ENCODE measurements around the gene MLPH. TPM values are rescaled to one million over a fixed set of nuclear protein-coding genes. Genes with fewer than 3 reads are reported as not detected.

Gene MLPH
- total and polyA plus RNA-seq, 4 donors = 1.6 to 25.9 (median 22.3) TPM

- TF ChIP-seq HNF4G (IDR thresholded peaks at IDR 0.05) = no peak
- no peak for TF ChIP-seq GABPA (IDR thresholded peaks at IDR 0.05 in 1 of 2, conservative IDR thresholded peaks at IDR 0.05 in 1 of 2)
- TF ChIP-seq FOXA1 (IDR thresholded peaks at IDR 0.05) = no peak
- TF ChIP-seq CTCF (IDR thresholded peaks at IDR 0.05; ENCODE audit: low read depth, low read length, missing input control) = no peak
- no peak for TF ChIP-seq RXRA (IDR thresholded peaks at IDR 0.05)
- TF ChIP-seq JUND (IDR thresholded peaks at IDR 0.05) = no peak
- TF ChIP-seq, protein P1, sequence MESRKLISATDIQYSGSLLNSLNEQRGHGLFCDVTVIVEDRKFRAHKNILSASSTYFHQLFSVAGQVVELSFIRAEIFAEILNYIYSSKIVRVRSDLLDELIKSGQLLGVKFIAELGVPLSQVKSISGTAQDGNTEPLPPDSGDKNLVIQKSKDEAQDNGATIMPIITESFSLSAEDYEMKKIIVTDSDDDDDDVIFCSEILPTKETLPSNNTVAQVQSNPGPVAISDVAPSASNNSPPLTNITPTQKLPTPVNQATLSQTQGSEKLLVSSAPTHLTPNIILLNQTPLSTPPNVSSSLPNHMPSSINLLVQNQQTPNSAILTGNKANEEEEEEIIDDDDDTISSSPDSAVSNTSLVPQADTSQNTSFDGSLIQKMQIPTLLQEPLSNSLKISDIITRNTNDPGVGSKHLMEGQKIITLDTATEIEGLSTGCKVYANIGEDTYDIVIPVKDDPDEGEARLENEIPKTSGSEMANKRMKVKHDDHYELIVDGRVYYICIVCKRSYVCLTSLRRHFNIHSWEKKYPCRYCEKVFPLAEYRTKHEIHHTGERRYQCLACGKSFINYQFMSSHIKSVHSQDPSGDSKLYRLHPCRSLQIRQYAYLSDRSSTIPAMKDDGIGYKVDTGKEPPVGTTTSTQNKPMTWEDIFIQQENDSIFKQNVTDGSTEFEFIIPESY (IDR thresholded peaks at IDR 0.05) = no peak
- Histone ChIP-seq H3K27me3 (ENCODE audit: control insufficient read depth in 4 of 4, insufficient read depth in 4 of 4, low read length in 3 of 4) (no peaks in the 10 kb centered on the region), H3K4me1 (ENCODE audit: control insufficient read depth in 4 of 4, insufficient read depth in 4 of 4, low read length in 3 of 4) (peaks cover 7 to 31% (median 15%) of the 10 kb centered on the region in 4 donors), H3K36me3 (ENCODE audit: control insufficient read depth in 4 of 4, insufficient read depth in 3 of 4, low read depth in 1 of 4, low read length in 3 of 4) (no peaks in the 10 kb centered on the region), H3K9ac (ENCODE audit: low read depth in 1 of 2, low read length in 2 of 2) (no peak overlapping the region), H3K9me3 (ENCODE audit: control insufficient read depth in 4 of 4, low read length in 3 of 4) (no peaks in the 10 kb centered on the region), H3K4me3 (ENCODE audit: low read depth in 1 of 3, low read length in 3 of 3) (no peak overlapping the region), H3K27ac (ENCODE audit: low read depth in 1 of 2, low read length in 2 of 2) (no peak overlapping the region)
- DNase-seq (ENCODE audit: low spot score) = no peak
- 90% methylated on average over 5 of the region's 5 CpGs for WGBS
These were observed 82.0 kb downstream of the MLPH start for GRCh38 chr2:237569041-237569440.

DNA sequence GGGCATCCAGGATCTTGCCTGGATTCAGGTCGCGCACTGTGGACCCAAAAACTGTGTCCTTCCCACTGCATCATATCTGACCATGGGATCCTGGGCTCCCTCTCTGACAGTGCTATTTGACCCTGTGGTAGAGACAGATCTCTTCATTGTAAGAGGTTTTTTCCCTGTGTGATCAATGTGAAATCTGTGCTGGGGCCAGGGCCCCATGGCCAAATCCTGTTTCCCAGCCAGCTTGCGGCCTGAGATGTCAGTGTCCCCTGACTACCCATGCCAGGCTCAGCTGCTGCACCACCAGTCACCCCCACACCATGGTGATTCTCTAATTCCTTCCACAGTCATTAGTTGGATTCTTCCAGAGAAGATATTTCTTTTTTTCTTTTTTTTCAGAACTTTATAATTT, 82.8 kb downstream of the MLPH start:
- H3K9me3 ChIP-seq (ENCODE audit: control insufficient read depth in 4 of 4, low read length in 3 of 4) = no peaks in the 10 kb centered on the region
- 93% methylated on average over 3 of the region's 3 CpGs for WGBS
- TF ChIP-seq, protein P1 (IDR thresholded peaks at IDR 0.05) = no peak
- no peak for TF ChIP-seq RAD21 (IDR thresholded peaks at IDR 0.05)
- TF ChIP-seq FOXA2 (IDR thresholded peaks at IDR 0.05) = no peak
- peaks cover 7 to 31% (median 15%) of the 10 kb centered on the region in 4 donors for H3K4me1 ChIP-seq (ENCODE audit: control insufficient read depth in 4 of 4, insufficient read depth in 4 of 4, low read length in 3 of 4)
- H3K27ac ChIP-seq (ENCODE audit: low read depth in 1 of 2, low read length in 2 of 2) = no peak overlapping the region
- H3K9ac ChIP-seq (ENCODE audit: low read depth in 1 of 2, low read length in 2 of 2) = no peak overlapping the region
- H3K36me3 ChIP-seq (ENCODE audit: control insufficient read depth in 4 of 4, insufficient read depth in 3 of 4, low read depth in 1 of 4, low read length in 3 of 4) = peaks cover 0 to 4% (median 0%) of the 10 kb centered on the region in 4 donors
- H3K27me3 ChIP-seq (ENCODE audit: control insufficient read depth in 4 of 4, insufficient read depth in 4 of 4, low read length in 3 of 4) = no peaks in the 10 kb centered on the region
- H3K4me3 ChIP-seq (ENCODE audit: low read depth in 1 of 3, low read length in 3 of 3) = no peak overlapping the region
- no peak for DNase-seq (ENCODE audit: low spot score)

- Histone ChIP-seq H3K9ac (ENCODE audit: low read depth in 1 of 2, low read length in 2 of 2) (no peak overlapping the region), H3K36me3 (ENCODE audit: control insufficient read depth in 4 of 4, insufficient read depth in 3 of 4, low read depth in 1 of 4, low read length in 3 of 4) (peaks cover 0 to 4% (median 0%) of the 10 kb centered on the region in 4 donors), H3K27me3 (ENCODE audit: control insufficient read depth in 4 of 4, insufficient read depth in 4 of 4, low read length in 3 of 4) (no peaks in the 10 kb centered on the region), H3K4me1 (ENCODE audit: control insufficient read depth in 4 of 4, insufficient read depth in 4 of 4, low read length in 3 of 4) (peaks cover 7 to 31% (median 15%) of the 10 kb centered on the region in 4 donors), H3K27ac (ENCODE audit: low read depth in 1 of 2, low read length in 2 of 2) (no peak overlapping the region), H3K4me3 (ENCODE audit: low read depth in 1 of 3, low read length in 3 of 3) (no peak overlapping the region), H3K9me3 (ENCODE audit: control insufficient read depth in 4 of 4, low read length in 3 of 4) (no peaks in the 10 kb centered on the region)
- WGBS = 89% methylated on average over 9 of the region's 9 CpGs
- no peak for DNase-seq (ENCODE audit: low spot score)
- TF ChIP-seq REST (IDR thresholded peaks at IDR 0.05) (no peak), NR2F2 (IDR thresholded peaks at IDR 0.05) (no peak), ATF3 (IDR thresholded peaks at IDR 0.05) (no peak), RAD21 (IDR thresholded peaks at IDR 0.05) (no peak), TAF1 (conservative IDR thresholded peaks at IDR 0.05) (no peak), HNF4A (conservative IDR thresholded peaks at IDR 0.05) (no peak), SP1 (IDR thresholded peaks at IDR 0.05) (no peak), EGR1 (IDR thresholded peaks at IDR 0.05; ENCODE audit: low read depth in 2 of 2) (no peak)
- TF ChIP-seq, protein P1 (IDR thresholded peaks at IDR 0.05) = no peak
These were observed 83.8 kb downstream of the MLPH start for GRCh38 chr2:237570776-237571335.
